Neuronal stem cell (in vitro differentiated cells): ENCODE results near the gene KLHL20. TPM values are rescaled to one million over a fixed set of nuclear protein-coding genes. Genes with fewer than 3 reads are reported as not detected.

Experiments
- DNase-seq: peaks from one replicate; pipeline ENCODE4 v3.0.0-alpha.2; 2013; ENCODE audit warnings: low spot score
- H2AFZ ChIP-seq: one replicate; pipeline ENCODE4 v1.6.1; 2013; ENCODE audit warnings: mild to moderate bottlenecking, low read length, inconsistent platforms
- H2AK5ac ChIP-seq: 2 replicates; pipeline ENCODE4 v1.6.1; 2013; ENCODE audit warnings: low read depth, mild to moderate bottlenecking, inconsistent platforms, low read length, moderate library complexity, mixed read lengths
- H2BK120ac ChIP-seq: 2 replicates; pipeline ENCODE4 v1.6.1; 2013; ENCODE audit warnings: low read depth, mild to moderate bottlenecking, inconsistent platforms, low read length, moderate library complexity, mixed read lengths
- H2BK12ac ChIP-seq: one replicate; pipeline ENCODE4 v1.6.1; 2013; ENCODE audit warnings: low read length, inconsistent platforms
- H2BK15ac ChIP-seq: 2 replicates; pipeline ENCODE4 v1.6.1; 2013; ENCODE audit warnings: mild to moderate bottlenecking, low read length, inconsistent platforms, mixed read lengths
- H2BK5ac ChIP-seq: one replicate; pipeline ENCODE4 v1.6.1; 2013; ENCODE audit warnings: inconsistent platforms, mild to moderate bottlenecking, low read length, moderate library complexity
- H3K14ac ChIP-seq: one replicate; pipeline ENCODE4 v1.6.1; 2013; ENCODE audit warnings: low read length, inconsistent platforms
- H3K18ac ChIP-seq: 2 replicates; pipeline ENCODE4 v1.6.1; 2013; ENCODE audit warnings: low read length, inconsistent platforms
- H3K23ac ChIP-seq: 2 replicates; pipeline ENCODE4 v1.6.1; 2013; ENCODE audit warnings: low read depth, mild to moderate bottlenecking, mixed read lengths, low read length, inconsistent platforms; ENCODE audit not compliant: poor library complexity
- H3K27ac ChIP-seq: replicated peaks from 3 replicates; pipeline ENCODE4 v1.5.1; 2013; ENCODE audit warnings: low read length, inconsistent platforms
- H3K27me3 ChIP-seq, 3 experiments: 2 replicates each; pipeline ENCODE4 v1.6.1; 2013; ENCODE audit warnings: low read length in 3 of 3, mild to moderate bottlenecking in 2 of 3, inconsistent platforms in 1 of 3, low read depth in 1 of 3, mixed read lengths in 1 of 3, moderate library complexity in 1 of 3; ENCODE audit not compliant: control insufficient read depth in 3 of 3, insufficient read depth in 3 of 3
- H3K36me3 ChIP-seq, 2 donors: replicated peaks in 1 of 2; 2 replicates each; pipeline ENCODE4 v1.6.1; 2013; ENCODE audit warnings: low read length in 2 of 2; ENCODE audit not compliant: control insufficient read depth in 2 of 2, insufficient read depth in 2 of 2
- H3K4ac ChIP-seq: 2 replicates; pipeline ENCODE4 v1.6.1; 2013; ENCODE audit warnings: inconsistent platforms, mild to moderate bottlenecking, low read length, moderate library complexity
- H3K4me1 ChIP-seq, 2 donors: 1 replicate in 1 of 2; 2 replicates in 1 of 2; pipeline ENCODE4 v1.6.1; 2013; ENCODE audit warnings: low read length in 2 of 2, low read depth in 1 of 2; ENCODE audit not compliant: control insufficient read depth in 2 of 2, insufficient read depth in 1 of 2
- H3K4me2 ChIP-seq: one replicate; pipeline ENCODE4 v1.6.1; 2013; ENCODE audit warnings: mild to moderate bottlenecking, low read length, inconsistent platforms; ENCODE audit not compliant: insufficient read depth, poor library complexity, severe bottlenecking
- H3K4me3 ChIP-seq, 2 donors: 2 replicates each; pipeline ENCODE4 v1.5.1; 2013; ENCODE audit warnings: low read length in 2 of 2, mild to moderate bottlenecking in 2 of 2, inconsistent platforms in 1 of 2, moderate library complexity in 1 of 2
- H3K79me1 ChIP-seq: one replicate; pipeline ENCODE4 v1.6.1; 2013; ENCODE audit warnings: low read depth, mild to moderate bottlenecking, inconsistent platforms, low read length, moderate library complexity
- H3K9ac ChIP-seq: one replicate; pipeline ENCODE4 v1.6.1; 2013; ENCODE audit warnings: mild to moderate bottlenecking, low read depth, low read length, inconsistent platforms; ENCODE audit not compliant: poor library complexity
- H3K9me3 ChIP-seq, 2 donors: replicated peaks in 1 of 2; 2 replicates each; pipeline versions ENCODE3 to v1.6.1; 2013; ENCODE audit warnings: low read length in 2 of 2, mild to moderate bottlenecking in 2 of 2, inconsistent platforms in 1 of 2, low read depth in 1 of 2, mixed read lengths in 1 of 2, moderate library complexity in 1 of 2; ENCODE audit not compliant: control insufficient read depth in 2 of 2, insufficient read depth in 1 of 2
- H4K8ac ChIP-seq: one replicate; pipeline ENCODE4 v1.6.1; 2013; ENCODE audit warnings: low read depth, mild to moderate bottlenecking, inconsistent platforms, low read length, moderate library complexity
- H4K91ac ChIP-seq: one replicate; pipeline ENCODE4 v1.6.1; 2013; ENCODE audit warnings: low read length, low read depth, mild to moderate bottlenecking, inconsistent platforms; ENCODE audit not compliant: poor library complexity
- WGBS, 2 donors: extraction: QIAGEN DNeasy Blood & Tissue Kit; methylation state at CpG; one replicate each; pipeline ENCODE4 v1.1.7; 2013; ENCODE audit warnings: missing lambda C conversion rate in 2 of 2, mixed read lengths in 1 of 2; ENCODE audit not compliant: insufficient read length in 2 of 2, insufficient replicate concordance in 1 of 2; ENCODE audit errors: extremely low coverage in 2 of 2; 5-methylcytosine and 5-hydroxymethylcytosine counted together
- small RNA-seq: library from polyadenylated mRNA; stranded (forward); fragments of <200 nt; extraction: miRNeasy Mini kit (QIAGEN cat#:217004); gene quantifications from one replicate; pipeline ENCODE3, GENCODE V24; 2013; ENCODE audit not compliant: insufficient read depth

Gene KLHL20

GRCh38 chr1:173827611-173828010 is 112.8 kb downstream of the KLHL20 start:
- Histone ChIP-seq H3K9ac (no peak overlapping the region), H2BK120ac (no peak overlapping the region), H3K18ac (no peak overlapping the region), H3K4me1 (peaks cover 0 to 3% of the 10 kb centered on the region in 2 donors), H2BK5ac (no peak overlapping the region), H3K27ac (no peak overlapping the region), H2BK15ac (no peak overlapping the region), H3K4me2 (no peak overlapping the region), H3K14ac (no peak overlapping the region), H3K4me3 (no peak overlapping the region), H4K8ac (no peak overlapping the region), H3K23ac (no peak overlapping the region), H2AK5ac (no peak overlapping the region), H2BK12ac (no peak overlapping the region), H3K79me1 (no peaks in the 10 kb centered on the region), H3K4ac (no peak overlapping the region), H3K27me3 (no peaks in the 10 kb centered on the region), H2AFZ (no peak overlapping the region), H3K9me3 (no peaks in the 10 kb centered on the region), H3K36me3 (peaks cover 2 to 42% of the 10 kb centered on the region in 2 donors), H4K91ac (no peak overlapping the region)
- DNase-seq, result no peak
- no CpG with 5 or more reads among the region's 2 CpGs for WGBS, 2 donors

DNA sequence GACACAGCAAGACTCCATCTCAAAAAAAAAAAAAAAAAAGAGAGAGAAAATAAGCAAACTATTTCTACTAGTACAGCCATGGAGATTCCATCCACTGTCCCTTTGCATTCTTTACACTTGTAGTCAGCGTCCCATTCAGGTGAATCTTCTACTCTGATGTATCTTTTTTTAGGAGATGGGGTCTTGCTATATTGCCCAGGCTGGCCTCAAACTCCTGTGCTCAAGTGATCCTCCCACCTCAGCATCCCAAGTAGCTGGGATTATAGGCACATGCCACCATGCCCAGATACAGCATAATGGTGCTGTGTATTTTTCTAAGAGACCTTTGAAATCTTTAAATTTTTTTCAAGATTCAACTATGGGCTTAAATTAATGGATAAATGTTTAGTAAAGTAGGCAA is 118.0 kb downstream of the KLHL20 start:
- Histone ChIP-seq H3K36me3 (peaks cover 4 to 86% of the 10 kb centered on the region in 2 donors), H4K8ac (no peak overlapping the region)
- WGBS, 2 donors, result no CpG with 5 or more reads among the region's 1 CpG

More for the DNA sequence above, 118.0 kb downstream of the KLHL20 start:
- Histone ChIP-seq H2BK5ac (no peak overlapping the region), H3K9ac (no peak overlapping the region), H3K9me3 (no peaks in the 10 kb centered on the region), H2AK5ac (no peak overlapping the region), H3K14ac (no peak overlapping the region), H3K27ac (no peak overlapping the region), H2BK120ac (no peak overlapping the region), H3K4ac (no peak overlapping the region), H4K91ac (no peak overlapping the region), H3K27me3 (no peaks in the 10 kb centered on the region), H3K23ac (no peak overlapping the region), H3K4me1 (no peaks in the 10 kb centered on the region), H3K18ac (no peak overlapping the region), H3K79me1 (no peaks in the 10 kb centered on the region), H2AFZ (no peak overlapping the region), H3K4me2 (no peak overlapping the region), H2BK12ac (no peak overlapping the region), H2BK15ac (no peak overlapping the region), H3K4me3 (no peak overlapping the region)
- DNase-seq, result no peak

Small RNA genes within 50 kb of the gene (small RNA-seq; reads per million reads assigned to genes)
- gene BX248409.1, result not detected
- not detected for gene RF00019
